HG02610 (cell line): ENCODE data around the gene STX18.

ENCODE experiments used
- ATAC-seq: cut with Tn5 transposase; IDR thresholded peaks from one replicate; pipeline ENCODE4 v1.9.1; 2021; ENCODE audit warnings: mild to moderate bottlenecking, moderate library complexity; ENCODE audit not compliant: unreplicated experiment

STX18 gene

GRCh38 chr4:4386296-4386735 is 155.5 kb downstream of the STX18 start:
- ATAC-seq: no peak

GRCh38 chr4:4385729-4386295 is 156.0 kb downstream of the STX18 start:
- no peak for ATAC-seq

GRCh38 chr4:4384837-4385236 is 157.0 kb downstream of the STX18 start:
- ATAC-seq: no peak

- ATAC-seq: no peak
These were observed 158.8 kb downstream of the STX18 start for GRCh38 chr4:4383085-4383484.

- ATAC-seq: no peak
These were observed 162.2 kb downstream of the STX18 start for GRCh38 chr4:4379540-4380087.

- ATAC-seq: no peak
These were observed 164.0 kb downstream of the STX18 start for GRCh38 chr4:4377732-4378460.

GRCh38 chr4:4377191-4377590 is 164.7 kb downstream of the STX18 start:
- ATAC-seq: no peak

GRCh38 chr4:4376074-4376473 is 165.8 kb downstream of the STX18 start:
- ATAC-seq: no peak

- no peak for ATAC-seq
These were observed 167.3 kb downstream of the STX18 start for GRCh38 chr4:4374388-4375098.
